UCSD-AML1 (cell line): ENCODE results near the gene RAB27B.
"Not testable (repeated sequence)": the region's sequence is repeated elsewhere in the genome, so short reads cannot be mapped to it uniquely, and the experiment has no call there.

Experiments
- DNase-seq: peaks from one replicate; lab custom pipeline; 2025; ENCODE audit not compliant: unreplicated experiment; lab: John Stamatoyannopoulos, UW

The RAB27B gene, protein sequence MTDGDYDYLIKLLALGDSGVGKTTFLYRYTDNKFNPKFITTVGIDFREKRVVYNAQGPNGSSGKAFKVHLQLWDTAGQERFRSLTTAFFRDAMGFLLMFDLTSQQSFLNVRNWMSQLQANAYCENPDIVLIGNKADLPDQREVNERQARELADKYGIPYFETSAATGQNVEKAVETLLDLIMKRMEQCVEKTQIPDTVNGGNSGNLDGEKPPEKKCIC

DNA sequence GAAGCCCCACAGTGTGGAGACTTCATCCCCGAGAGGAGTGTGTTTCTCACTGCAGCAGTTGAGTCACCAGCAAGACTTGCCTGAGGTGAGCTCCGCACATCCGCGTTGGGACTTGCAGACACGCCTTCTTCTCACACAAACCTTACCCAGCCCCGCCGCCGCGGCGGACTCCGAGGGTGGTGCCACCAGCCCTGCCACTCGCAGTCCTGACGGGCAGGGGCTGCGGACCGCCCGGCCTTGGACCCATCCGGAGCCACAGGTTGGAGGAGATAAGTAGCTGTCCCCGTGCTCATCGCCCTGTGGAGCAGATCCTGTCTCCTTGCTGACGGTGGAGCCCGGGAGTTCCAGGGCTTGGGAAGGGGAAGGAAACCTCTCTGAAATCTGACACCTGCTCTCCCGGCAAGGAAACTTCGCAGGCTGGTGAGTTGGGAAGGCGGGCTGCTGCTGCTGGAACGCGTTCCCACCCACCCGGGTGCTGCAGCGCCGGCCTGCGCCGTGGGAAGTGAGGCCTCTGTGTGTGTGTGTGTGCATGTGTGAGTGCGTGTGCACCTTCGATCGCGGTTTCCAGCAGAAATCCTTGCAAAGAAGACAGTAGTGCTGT is at the start of gene RAB27B:
TSS of gene RAB27B (plus strand) at position 197 of the 601 bp plus-strand sequence. CDS start 49,109 bp downstream, outside the sequence.
- DNase-seq: peak; percentile 88

DNA sequence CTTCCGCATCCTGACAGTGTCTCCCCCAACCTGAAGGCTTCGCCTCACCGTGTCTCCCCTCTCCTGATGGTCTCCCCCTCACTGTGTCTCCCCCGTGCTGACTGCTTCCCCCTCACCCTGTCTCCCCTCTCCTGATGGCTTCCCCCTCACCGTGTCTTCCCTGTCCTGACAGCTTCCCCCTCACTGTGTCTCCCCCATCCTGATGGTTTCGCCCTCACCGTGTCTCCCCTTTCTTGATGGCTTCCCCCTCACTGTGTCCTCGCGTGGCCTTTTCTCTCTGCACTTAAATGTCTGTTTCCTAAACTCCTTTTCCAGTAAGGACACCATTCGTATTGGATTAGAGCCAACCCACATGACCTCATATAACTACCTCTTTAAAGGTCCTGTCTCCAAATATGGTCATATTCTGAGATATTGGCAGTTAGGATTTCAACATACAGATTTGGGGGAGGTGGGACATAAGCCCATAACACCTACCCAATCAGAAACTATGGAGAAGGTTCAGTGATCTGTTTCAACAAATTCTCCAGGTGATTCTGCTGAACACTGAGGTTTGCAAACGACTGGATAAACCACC is 47.9 kb upstream of the RAB27B start:
- DNase-seq: no peak

DNA sequence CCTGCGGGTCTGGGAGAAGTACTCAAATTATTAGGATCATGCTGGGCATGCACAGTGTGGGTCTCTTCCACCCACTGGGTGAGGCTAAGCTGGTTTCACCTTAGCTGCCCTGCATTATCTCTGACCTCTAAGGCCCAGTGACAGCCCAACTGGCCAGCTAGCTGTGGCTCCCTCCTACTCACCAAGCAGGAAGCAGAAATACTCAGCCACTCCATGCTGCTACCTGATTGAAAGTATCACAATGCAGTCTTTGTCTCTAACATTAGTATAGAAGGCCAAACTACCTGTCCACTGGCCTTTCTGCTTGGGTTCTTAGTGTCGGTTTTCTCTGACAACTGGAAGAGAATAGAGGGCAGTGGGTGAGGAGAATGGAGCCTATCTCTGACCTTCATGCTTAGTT is 47.3 kb upstream of the RAB27B start:
- DNase-seq: no peak

DNA sequence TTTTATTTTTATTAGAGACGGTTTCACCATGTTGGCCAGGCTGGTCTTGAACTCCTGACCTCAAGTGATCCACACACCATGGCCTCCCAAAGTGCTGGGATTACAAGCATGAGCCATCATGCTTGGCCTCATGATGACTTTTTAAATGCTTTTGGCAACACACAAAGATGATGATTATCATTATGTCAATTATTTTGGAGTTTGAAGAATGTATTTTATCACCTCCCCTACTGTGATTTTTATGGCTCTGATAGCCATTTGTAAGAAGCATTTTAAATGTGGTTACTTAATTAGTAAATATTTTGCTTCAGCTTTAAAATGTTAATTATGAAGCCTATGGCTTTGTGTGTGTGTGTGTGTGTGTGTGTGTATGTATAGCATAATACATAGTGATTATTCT is 45.1 kb upstream of the RAB27B start:
- no peak for DNase-seq

DNA sequence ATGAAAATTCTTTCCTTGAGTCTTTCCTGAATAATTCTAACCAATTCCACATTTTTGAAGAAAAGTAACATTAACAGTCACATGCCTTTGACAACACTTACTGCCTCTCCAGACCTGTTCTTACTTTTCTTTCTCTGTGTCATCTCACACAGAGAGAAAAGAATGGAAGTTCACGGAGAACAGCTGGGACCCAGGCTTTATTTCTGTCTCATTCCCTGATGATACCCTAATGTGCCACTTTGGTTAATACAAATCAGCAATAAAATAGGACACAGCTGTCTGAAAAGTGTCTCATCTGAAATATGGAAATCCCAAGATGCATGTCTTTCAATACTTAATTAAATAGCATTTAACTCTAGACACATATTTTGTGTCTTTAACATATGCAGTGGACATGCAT is 42.1 kb upstream of the RAB27B start:
- DNase-seq: no peak

DNA sequence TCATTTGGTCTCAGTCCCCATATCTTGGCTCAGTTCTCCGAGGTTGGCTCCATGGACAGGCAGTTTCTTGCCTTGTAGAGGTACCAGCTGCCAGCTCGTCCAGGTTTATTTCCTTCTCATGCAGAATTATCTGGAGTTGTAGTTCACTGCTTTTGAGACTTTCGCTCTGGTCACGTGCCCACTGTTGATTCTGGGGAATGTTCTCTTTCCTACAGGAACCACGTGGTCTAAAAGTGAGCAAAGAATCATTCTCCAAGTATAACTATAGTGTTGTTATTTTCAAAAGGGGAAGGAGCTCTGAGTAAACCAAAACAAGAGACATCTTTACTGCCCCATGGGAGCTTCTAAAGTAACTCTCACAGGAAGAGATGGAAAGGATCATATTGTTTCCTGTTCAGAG is 41.2 kb upstream of the RAB27B start:
- no peak for DNase-seq

GRCh38 chr18:54787616-54788015 is 40.7 kb upstream of the RAB27B start:
- no peak for DNase-seq

DNA sequence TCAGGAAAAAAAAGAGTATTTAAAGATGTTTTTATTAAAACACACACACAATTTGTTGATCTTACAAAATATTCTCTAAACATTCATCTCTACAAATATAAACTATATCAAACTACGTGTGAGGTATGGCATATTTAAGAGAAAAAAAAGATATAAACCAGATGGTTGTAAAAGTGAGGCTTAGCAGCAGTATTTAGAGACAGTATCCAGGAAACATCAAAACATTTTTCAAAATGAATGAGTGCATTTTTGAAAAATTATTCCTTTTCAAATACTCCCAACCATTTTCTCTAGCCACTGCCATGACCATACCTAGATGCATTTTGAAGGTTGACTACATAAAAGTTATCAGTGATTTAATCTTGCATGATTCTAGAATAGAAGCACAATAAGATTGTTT is 38.2 kb upstream of the RAB27B start:
- no peak for DNase-seq

GRCh38 chr18:54791657-54792056 is 36.6 kb upstream of the RAB27B start:
- DNase-seq: no peak

GRCh38 chr18:54792079-54792478 is 36.2 kb upstream of the RAB27B start:
- no peak for DNase-seq

GRCh38 chr18:54794823-54795222 is 33.5 kb upstream of the RAB27B start:
- no peak for DNase-seq

GRCh38 chr18:54798186-54798585 is 30.1 kb upstream of the RAB27B start:
- no peak for DNase-seq

GRCh38 chr18:54801374-54801773 is 26.9 kb upstream of the RAB27B start:
- DNase-seq: no peak

DNA sequence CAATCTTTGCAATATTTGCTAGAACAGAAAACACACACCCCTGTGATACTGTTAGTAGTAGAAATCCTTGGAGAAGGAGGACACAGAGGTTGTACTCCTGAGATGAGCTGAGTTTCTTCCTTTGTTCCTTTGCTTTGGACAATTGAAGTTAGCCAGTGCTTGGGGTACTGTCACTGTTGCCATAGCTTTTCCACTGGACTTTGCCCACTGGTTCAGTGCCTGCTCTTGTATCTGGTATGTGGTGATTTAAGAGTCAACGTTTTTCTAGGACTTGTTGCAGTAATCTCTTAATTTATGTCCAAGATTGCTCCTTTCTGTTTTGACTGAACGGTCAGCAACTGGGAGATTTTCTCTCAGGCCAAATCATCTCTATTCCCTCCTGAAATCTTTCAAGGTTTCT is 26.1 kb upstream of the RAB27B start:
- no peak for DNase-seq

DNA sequence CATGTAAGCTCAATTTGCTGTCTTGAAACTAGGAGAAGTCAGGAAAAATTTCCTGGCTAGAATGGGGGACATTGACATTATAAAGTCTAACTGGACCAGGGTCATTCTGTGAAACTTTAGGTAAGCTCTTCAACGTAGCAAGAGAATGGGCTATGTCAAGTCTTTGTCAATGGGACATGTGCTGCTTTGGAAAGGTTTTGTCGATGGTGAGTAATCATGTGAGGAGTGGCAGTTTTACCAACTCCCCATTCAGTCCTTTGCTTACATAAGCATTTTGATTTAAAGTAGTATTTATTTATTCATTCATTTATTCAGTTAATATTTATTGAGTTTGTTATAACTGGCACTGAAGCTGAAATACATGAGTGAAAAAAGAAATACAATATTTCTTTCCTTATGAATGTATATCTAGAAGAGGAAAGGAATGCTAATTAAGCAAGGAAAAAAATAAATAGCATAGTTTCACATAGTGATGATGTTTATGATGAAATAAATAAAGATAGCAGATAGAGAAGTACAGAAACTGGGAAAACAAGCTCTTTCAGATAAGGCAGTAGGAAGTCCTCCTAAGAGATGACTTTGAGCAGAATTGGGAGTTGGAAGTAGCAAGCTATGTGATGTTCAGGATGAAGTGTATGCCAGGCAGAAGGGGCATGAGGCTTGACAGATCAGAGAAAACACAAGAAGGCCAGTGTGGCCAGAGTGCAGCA is 25.4 kb upstream of the RAB27B start:
- no peak for DNase-seq

DNA sequence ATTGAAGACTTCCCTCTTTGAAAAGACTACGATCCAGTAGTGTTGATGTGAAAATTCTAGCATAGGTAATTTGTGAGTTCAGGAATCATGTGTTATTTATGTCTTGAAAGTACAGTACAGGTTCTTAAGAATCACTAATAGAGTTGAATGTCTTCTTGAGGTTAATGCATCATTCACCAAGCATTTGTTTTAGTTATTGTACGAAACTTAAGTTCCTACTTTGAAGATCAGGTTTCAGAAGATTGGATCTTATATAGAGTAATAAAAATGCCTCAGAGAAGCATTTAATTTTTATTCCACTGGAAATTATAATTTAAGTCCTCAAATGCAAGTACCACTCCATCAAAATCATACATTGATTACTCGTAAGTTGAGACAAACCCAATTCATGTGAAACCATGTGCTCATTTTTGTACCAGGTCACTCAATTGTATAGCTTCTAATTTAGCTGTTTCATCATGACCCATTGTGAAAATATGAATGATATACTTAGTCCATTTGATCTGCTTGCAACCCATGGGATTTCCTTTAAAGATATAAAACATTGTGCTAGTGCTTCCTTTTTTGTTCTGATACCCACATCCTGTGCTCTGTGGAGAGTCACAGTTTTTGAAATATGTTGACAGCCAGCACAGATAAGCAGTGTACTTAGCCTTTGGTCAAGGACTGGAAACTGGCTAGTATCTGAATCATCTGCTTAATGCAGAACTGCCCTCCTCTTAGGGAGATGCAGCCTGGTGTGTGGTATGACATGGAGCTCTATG is 22.5 kb upstream of the RAB27B start:
- peak; percentile 52 for DNase-seq

- DNase-seq: no peak
These were observed 21.8 kb upstream of the RAB27B start for GRCh38 chr18:54806526-54806925.

- no peak for DNase-seq
These were observed 21.0 kb upstream of the RAB27B start for GRCh38 chr18:54807303-54807702.

DNA sequence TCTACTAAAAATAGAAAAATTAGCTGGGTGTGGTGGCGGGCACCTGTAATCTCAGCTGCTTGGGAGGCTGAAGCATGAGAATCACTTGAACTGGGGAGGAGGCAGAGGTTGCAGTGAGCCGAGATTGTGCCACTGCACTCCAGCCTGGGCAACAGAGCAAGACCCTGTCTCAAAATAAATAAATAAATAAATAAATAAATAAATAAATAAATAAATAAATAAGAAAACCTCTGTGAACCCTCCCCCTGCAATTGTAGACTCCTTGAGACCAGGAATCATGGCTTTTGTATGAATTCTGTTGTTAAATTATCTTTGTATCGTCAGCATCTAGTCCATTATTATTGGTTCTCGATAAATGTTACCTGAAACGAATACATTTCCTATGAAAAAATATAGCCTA is 17.6 kb upstream of the RAB27B start:
- not testable (repeated sequence) for DNase-seq

GRCh38 chr18:54812885-54813284 is 15.4 kb upstream of the RAB27B start:
- no peak for DNase-seq

DNA sequence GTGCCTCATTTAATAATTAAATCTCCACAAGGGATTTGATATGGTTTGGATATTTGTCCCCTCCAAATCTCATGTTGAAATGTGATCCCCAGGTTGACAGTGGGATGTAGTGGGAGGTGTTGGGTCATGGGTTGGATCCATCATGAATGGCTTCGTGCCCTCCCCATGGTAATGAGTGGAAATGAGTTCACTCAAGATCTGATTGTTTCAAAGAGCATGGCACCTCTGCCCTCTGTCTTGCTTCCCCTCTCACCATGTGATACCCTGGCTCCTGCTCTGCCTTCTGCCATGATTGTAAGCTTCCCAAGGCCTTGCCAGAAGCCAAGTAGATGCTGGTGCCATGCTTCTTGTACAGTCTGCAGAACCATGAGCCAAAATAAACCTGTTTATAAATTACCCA is 15.0 kb upstream of the RAB27B start:
- no peak for DNase-seq
